ENCODE measurements around the gene WDR59. TPM values are rescaled to one million over a fixed set of nuclear protein-coding genes. Genes with fewer than 3 reads are reported as not detected.

WDR59 gene
- total and polyA plus RNA-seq, 2 experiments from 2014 or later = 38.7 to 54.5 TPM

GRCh38 chr16:74997042-74997491 lies 12.1 kb upstream of the WDR59 start (continued):
- no peak for TF ChIP-seq ZNF462 (CRISPR knock-in tag; IDR thresholded peaks at IDR 0.05)
- TF ChIP-seq POLR2AphosphoS5 (IDR thresholded peaks at IDR 0.05; ENCODE audit: low read depth) = no peak
- TF ChIP-seq CTCF (conservative IDR thresholded peaks at IDR 0.05; ENCODE audit: low read depth in 2 of 2) = no peak
- TF ChIP-seq ZNF331 (CRISPR knock-in tag; IDR thresholded peaks at IDR 0.05; ENCODE audit: low read depth) = no peak
- no peak for TF ChIP-seq EZH2phosphoT487 (IDR thresholded peaks at IDR 0.05; ENCODE audit: unreplicated experiment)
- no peak for TF ChIP-seq ZNF114 (CRISPR knock-in tag; IDR thresholded peaks at IDR 0.05)
- no peak for TF ChIP-seq JUNB (IDR thresholded peaks at IDR 0.05; ENCODE audit: unreplicated experiment)
- no peak for TF ChIP-seq STAT1 (IDR thresholded peaks at IDR 0.05; ENCODE audit: unreplicated experiment)

GRCh38 chr16:74995986-74996385 lies 11.1 kb upstream of the WDR59 start:
- no peak overlapping the region for H3K27ac ChIP-seq (ENCODE audit: low read depth)
- ATAC-seq = no peak
- peaks cover 10% of the 10 kb centered on the region for H4K20me1 ChIP-seq (replicated peaks; ENCODE audit: insufficient read depth)
- H3K9me2 ChIP-seq (ENCODE audit: insufficient read depth) = no peaks in the 10 kb centered on the region
- no peaks in the 10 kb centered on the region for H3K36me3 ChIP-seq (ENCODE audit: insufficient read depth)
- Mint-ChIP-seq H3K27ac (no peak overlapping the region), H3K36me3 (ENCODE audit: low read depth) (no peaks in the 10 kb centered on the region), H3K4me1 (peaks cover 34% of the 10 kb centered on the region), H3K27me3 (ENCODE audit: insufficient read depth, low read depth, poor library complexity) (peaks cover 19% of the 10 kb centered on the region), H3K4me3 (no peak overlapping the region), H3K9me3 (no peaks in the 10 kb centered on the region)
- DNase-seq (ENCODE audit: low spot score) = no peak
- H3K4me3 ChIP-seq = no peak overlapping the region
- H3F3A ChIP-seq (replicated peaks; ENCODE audit: low read depth) = peaks cover 10% of the 10 kb centered on the region
- H2AFZ ChIP-seq = no peak overlapping the region
- peaks cover 22% of the 10 kb centered on the region for H3K4me1 ChIP-seq (ENCODE audit: insufficient read depth)
- peaks cover 8% of the 10 kb centered on the region for H3K27me3 ChIP-seq (ENCODE audit: insufficient read depth)
- no peak overlapping the region for H3K4me2 ChIP-seq
- H3K79me2 ChIP-seq (replicated peaks; ENCODE audit: insufficient read depth) = peaks cover 18% of the 10 kb centered on the region
- TF ChIP-seq EZH2 (IDR thresholded peaks at IDR 0.05; ENCODE audit: low read depth, unreplicated experiment) (no peak), STAT1 (IDR thresholded peaks at IDR 0.05; ENCODE audit: unreplicated experiment) (no peak), ZNF462 (CRISPR knock-in tag; IDR thresholded peaks at IDR 0.05) (no peak)
